Measurements from ENCODE around the gene ANKRD23. TPM values are rescaled to one million over a fixed set of nuclear protein-coding genes. Genes with fewer than 3 reads are reported as not detected.

ANKRD23 gene
- total RNA-seq, 1 experiment from 2014 or later: 2.1 TPM

- DNase-seq (ENCODE audit: low read depth): no peak
Observed at GRCh38 chr2:96877042-96877451, 33.2 kb upstream of the ANKRD23 start.

GRCh38 chr2:96876269-96877041 is 32.6 kb upstream of the ANKRD23 start:
- DNase-seq (ENCODE audit: low read depth): peak; percentile 90

- no peak for DNase-seq (ENCODE audit: low read depth)
Observed at GRCh38 chr2:96875498-96876268, 31.9 kb upstream of the ANKRD23 start.

GRCh38 chr2:96874198-96874831 is 30.5 kb upstream of the ANKRD23 start:
- DNase-seq (ENCODE audit: low read depth): no peak

GRCh38 chr2:96873651-96874096 is 29.9 kb upstream of the ANKRD23 start:
- DNase-seq (ENCODE audit: low read depth): no peak

- peak; percentile 78 for DNase-seq (ENCODE audit: low read depth)
Observed at GRCh38 chr2:96872591-96873349, 28.9 kb upstream of the ANKRD23 start.

GRCh38 chr2:96870626-96871255 is 26.9 kb upstream of the ANKRD23 start:
- peak; percentile 41 for DNase-seq (ENCODE audit: low read depth)

GRCh38 chr2:96869822-96870625 is 26.2 kb upstream of the ANKRD23 start, which contains the start of gene SEMA4C:
TSS of gene SEMA4C (minus strand) at chr2:96870080. CDS start at chr2:96867886, 2,194 bp downstream.
- peak; percentile 47 for DNase-seq (ENCODE audit: low read depth)

- DNase-seq (ENCODE audit: low read depth): peak; percentile 70
Observed at GRCh38 chr2:96869281-96869821, 25.5 kb upstream of the ANKRD23 start.

GRCh38 chr2:96868555-96869280 is 24.9 kb upstream of the ANKRD23 start:
- DNase-seq (ENCODE audit: low read depth): peak; percentile 95

GRCh38 chr2:96867756-96868554 is 24.1 kb upstream of the ANKRD23 start:
- no peak for DNase-seq (ENCODE audit: low read depth)

GRCh38 chr2:96866986-96867755 is 23.4 kb upstream of the ANKRD23 start:
- DNase-seq (ENCODE audit: low read depth): no peak

- no peak for DNase-seq (ENCODE audit: low read depth)
Observed at GRCh38 chr2:96866586-96866985, 22.8 kb upstream of the ANKRD23 start.

GRCh38 chr2:96866149-96866548 is 22.3 kb upstream of the ANKRD23 start:
- DNase-seq (ENCODE audit: low read depth): no peak

- no peak for DNase-seq (ENCODE audit: low read depth)
Observed at GRCh38 chr2:96865654-96866053, 21.8 kb upstream of the ANKRD23 start.

- no peak for DNase-seq (ENCODE audit: low read depth)
Observed at GRCh38 chr2:96864343-96865091, 20.7 kb upstream of the ANKRD23 start.
